NT2/D1 (cell line): ENCODE measurements around the gene S100PBP.

ENCODE experiments used
- YY1 ChIP-seq: IDR thresholded peaks from 2 replicates; pipeline ENCODE4 v1.6.1; 2011; ENCODE audit not compliant: insufficient read length, insufficient read depth
- ZNF274 ChIP-seq: IDR thresholded peaks from 2 replicates; pipeline ENCODE4 v1.6.1; 2011; ENCODE audit warnings: mild to moderate bottlenecking, low read depth, low read length

GRCh38 chr1:32896451-32896850, 79.0 kb downstream of the S100PBP start:
- TF ChIP-seq ZNF274, result no peak
- no peak for TF ChIP-seq YY1
